HG02884 (cell line): Measurements from ENCODE around the gene CXCR3.
"Not testable (repeated sequence)": the region's sequence is repeated elsewhere in the genome, so short reads cannot be mapped to it uniquely, and the experiment has no call there.

Experiments
- ATAC-seq: cut with Tn5 transposase; IDR thresholded peaks from one replicate; pipeline ENCODE4 v1.9.1; 2021; ENCODE audit warnings: mild to moderate bottlenecking, moderate library complexity; ENCODE audit not compliant: unreplicated experiment

The CXCR3 gene

GRCh38 chrX:71612256-71612655 lies 6.1 kb downstream of the CXCR3 start:
- no peak for ATAC-seq

GRCh38 chrX:71611736-71612135 lies 6.6 kb downstream of the CXCR3 start:
- ATAC-seq = not testable (repeated sequence)

- ATAC-seq = no peak
These were observed 9.1 kb downstream of the CXCR3 start for GRCh38 chrX:71609095-71609750.

- no peak for ATAC-seq
These were observed 10.8 kb downstream of the CXCR3 start for GRCh38 chrX:71607488-71607887.

GRCh38 chrX:71606536-71607216 lies 11.6 kb downstream of the CXCR3 start:
- no peak for ATAC-seq

- no peak for ATAC-seq
These were observed 13.3 kb downstream of the CXCR3 start for GRCh38 chrX:71604796-71605568.

- ATAC-seq = no peak
These were observed 14.2 kb downstream of the CXCR3 start for GRCh38 chrX:71604141-71604540.

- no peak for ATAC-seq
These were observed 14.7 kb downstream of the CXCR3 start for GRCh38 chrX:71603618-71604017.

- no peak for ATAC-seq
These were observed 18.3 kb downstream of the CXCR3 start for GRCh38 chrX:71599965-71600364.

GRCh38 chrX:71593210-71593609 lies 25.1 kb downstream of the CXCR3 start:
- ATAC-seq = not testable (repeated sequence)

GRCh38 chrX:71586929-71587328 lies 31.4 kb downstream of the CXCR3 start:
- no peak for ATAC-seq

- ATAC-seq = no peak
These were observed 37.1 kb downstream of the CXCR3 start for GRCh38 chrX:71581210-71581609.

GRCh38 chrX:71579990-71580380 lies 38.3 kb downstream of the CXCR3 start:
- no peak for ATAC-seq

GRCh38 chrX:71579136-71579989 lies 38.9 kb downstream of the CXCR3 start:
- ATAC-seq = no peak

GRCh38 chrX:71578253-71579135 lies 39.8 kb downstream of the CXCR3 start, which contains the start of gene GCNA:
GCNA (plus strand) TSS chrX:71578437; CDS start chrX:71580822, 2,385 bp downstream.
- no peak for ATAC-seq

GRCh38 chrX:71577682-71578081 lies 40.6 kb downstream of the CXCR3 start:
- no peak for ATAC-seq

GRCh38 chrX:71573590-71573989 lies 44.7 kb downstream of the CXCR3 start:
- ATAC-seq = no peak

GRCh38 chrX:71571390-71571789 lies 46.9 kb downstream of the CXCR3 start:
- not testable (repeated sequence) for ATAC-seq
